ENCODE results near the gene HEMK1.

DNA sequence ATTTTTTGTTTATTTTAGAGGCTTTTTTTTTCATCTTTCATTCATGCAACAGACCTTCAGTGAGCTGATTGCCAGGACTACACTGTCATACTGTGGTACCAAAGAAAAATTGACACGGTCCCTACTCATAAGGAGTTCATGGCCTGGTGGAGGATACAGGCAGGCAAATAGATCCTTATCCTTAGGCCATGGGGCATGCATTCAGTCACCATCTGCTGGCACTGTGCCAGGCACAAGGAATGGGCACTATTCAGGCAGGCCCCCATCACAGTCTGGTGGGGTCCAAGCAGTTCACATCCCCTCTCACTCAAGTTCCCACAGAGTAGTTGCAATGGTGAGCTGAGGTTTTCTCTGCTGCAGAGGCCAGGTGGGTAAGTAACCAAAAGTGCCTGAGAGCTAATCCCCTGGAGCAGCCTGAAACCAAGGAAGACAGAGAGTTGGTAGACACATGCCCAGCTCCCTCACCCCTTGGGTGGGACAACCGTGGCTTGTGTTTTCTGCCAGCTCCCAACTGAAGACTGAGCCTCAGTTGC is 25.0 kb downstream of the HEMK1 start:
- TF ChIP-seq, protein P1, sequence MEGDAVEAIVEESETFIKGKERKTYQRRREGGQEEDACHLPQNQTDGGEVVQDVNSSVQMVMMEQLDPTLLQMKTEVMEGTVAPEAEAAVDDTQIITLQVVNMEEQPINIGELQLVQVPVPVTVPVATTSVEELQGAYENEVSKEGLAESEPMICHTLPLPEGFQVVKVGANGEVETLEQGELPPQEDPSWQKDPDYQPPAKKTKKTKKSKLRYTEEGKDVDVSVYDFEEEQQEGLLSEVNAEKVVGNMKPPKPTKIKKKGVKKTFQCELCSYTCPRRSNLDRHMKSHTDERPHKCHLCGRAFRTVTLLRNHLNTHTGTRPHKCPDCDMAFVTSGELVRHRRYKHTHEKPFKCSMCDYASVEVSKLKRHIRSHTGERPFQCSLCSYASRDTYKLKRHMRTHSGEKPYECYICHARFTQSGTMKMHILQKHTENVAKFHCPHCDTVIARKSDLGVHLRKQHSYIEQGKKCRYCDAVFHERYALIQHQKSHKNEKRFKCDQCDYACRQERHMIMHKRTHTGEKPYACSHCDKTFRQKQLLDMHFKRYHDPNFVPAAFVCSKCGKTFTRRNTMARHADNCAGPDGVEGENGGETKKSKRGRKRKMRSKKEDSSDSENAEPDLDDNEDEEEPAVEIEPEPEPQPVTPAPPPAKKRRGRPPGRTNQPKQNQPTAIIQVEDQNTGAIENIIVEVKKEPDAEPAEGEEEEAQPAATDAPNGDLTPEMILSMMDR (IDR thresholded peaks at IDR 0.05) = no peak
- TF ChIP-seq EP300 (IDR thresholded peaks at IDR 0.05) = no peak
